C4-2B (cell line): ENCODE data around the gene TSPAN7.

ENCODE experiments used
- ZFX ChIP-seq: fragments of 450-650 bp; IDR thresholded peaks from 2 replicates; pipeline ENCODE4 v1.6.1; 2017
- TF ChIP-seq, protein P1 (sequence below): fragments of 450-650 bp; conservative IDR thresholded peaks from 2 replicates; pipeline ENCODE4 v1.5.1; 2017; ENCODE audit warnings: mild to moderate bottlenecking

DNA sequence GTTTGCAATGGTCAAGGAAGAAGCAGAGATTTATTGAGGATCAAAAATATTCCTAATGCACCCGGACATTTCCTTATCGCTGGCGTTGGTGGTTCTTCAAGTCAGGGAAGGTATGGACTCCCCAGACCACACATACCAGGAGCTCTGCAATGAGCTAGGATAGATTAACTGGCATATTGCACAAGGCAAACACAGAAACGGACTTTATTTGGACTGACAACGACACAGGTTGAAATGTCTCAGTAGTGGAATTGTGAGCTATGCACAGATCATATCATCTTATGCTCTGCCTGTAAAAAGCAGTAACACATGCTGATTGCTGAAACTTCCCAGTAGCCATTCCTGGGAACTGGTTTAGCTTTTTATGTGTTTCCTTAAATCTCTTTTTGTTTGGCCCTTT lies 1.7 kb downstream of the TSPAN7 start:
- TF ChIP-seq, protein P1, sequence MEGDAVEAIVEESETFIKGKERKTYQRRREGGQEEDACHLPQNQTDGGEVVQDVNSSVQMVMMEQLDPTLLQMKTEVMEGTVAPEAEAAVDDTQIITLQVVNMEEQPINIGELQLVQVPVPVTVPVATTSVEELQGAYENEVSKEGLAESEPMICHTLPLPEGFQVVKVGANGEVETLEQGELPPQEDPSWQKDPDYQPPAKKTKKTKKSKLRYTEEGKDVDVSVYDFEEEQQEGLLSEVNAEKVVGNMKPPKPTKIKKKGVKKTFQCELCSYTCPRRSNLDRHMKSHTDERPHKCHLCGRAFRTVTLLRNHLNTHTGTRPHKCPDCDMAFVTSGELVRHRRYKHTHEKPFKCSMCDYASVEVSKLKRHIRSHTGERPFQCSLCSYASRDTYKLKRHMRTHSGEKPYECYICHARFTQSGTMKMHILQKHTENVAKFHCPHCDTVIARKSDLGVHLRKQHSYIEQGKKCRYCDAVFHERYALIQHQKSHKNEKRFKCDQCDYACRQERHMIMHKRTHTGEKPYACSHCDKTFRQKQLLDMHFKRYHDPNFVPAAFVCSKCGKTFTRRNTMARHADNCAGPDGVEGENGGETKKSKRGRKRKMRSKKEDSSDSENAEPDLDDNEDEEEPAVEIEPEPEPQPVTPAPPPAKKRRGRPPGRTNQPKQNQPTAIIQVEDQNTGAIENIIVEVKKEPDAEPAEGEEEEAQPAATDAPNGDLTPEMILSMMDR: no peak
- TF ChIP-seq ZFX: no peak
